Spinal cord (tissue), 10 donors: ENCODE results near the gene CPHXL. TPM values are rescaled to one million over a fixed set of nuclear protein-coding genes. Genes with fewer than 3 reads are reported as not detected.

Experiments used
- DNase-seq, 6 donors: peaks; one replicate each; pipeline versions ENCODE4 v3.0.0 to v3.0.0-alpha.2; 2013 to 2015; ENCODE audit warnings: low spot score in 6 of 6, low read depth in 4 of 6
- H3K27ac ChIP-seq: one replicate; pipeline ENCODE4 v1.5.1; 2013; ENCODE audit warnings: low read depth, low read length, control low read depth
- H3K27me3 ChIP-seq: one replicate; pipeline ENCODE4 v1.6.1; 2013; ENCODE audit warnings: low read length; ENCODE audit not compliant: control insufficient read depth, insufficient read depth
- H3K36me3 ChIP-seq: one replicate; pipeline ENCODE4 v1.6.1; 2013; ENCODE audit warnings: low read length; ENCODE audit not compliant: control insufficient read depth, insufficient read depth
- H3K4me1 ChIP-seq: one replicate; pipeline ENCODE4 v1.6.1; 2013; ENCODE audit warnings: low read length; ENCODE audit not compliant: control insufficient read depth, insufficient read depth
- H3K4me3 ChIP-seq: one replicate; pipeline ENCODE4 v1.5.1; 2013; ENCODE audit warnings: low read depth, low read length, control low read depth
- H3K9me3 ChIP-seq: one replicate; pipeline ENCODE4 v1.6.1; 2013; ENCODE audit warnings: low read length; ENCODE audit not compliant: control insufficient read depth, insufficient read depth
- WGBS: methylation state at CpG from one replicate; pipeline ENCODE4 v1.1.5; 2013; ENCODE audit warnings: missing lambda C conversion rate; ENCODE audit not compliant: insufficient coverage; 5-methylcytosine and 5-hydroxymethylcytosine counted together
- long read RNA-seq, 4 donors: transcript quantifications; one replicate each; lab custom pipeline, GENCODE V29; 2026
- polyA plus RNA-seq, 2 donors: library from polyadenylated mRNA; unstranded; fragments of 120-200 nt; gene quantifications; one replicate each; pipeline ENCODE4 v1.2.1, GENCODE V29; 2013; ENCODE audit not compliant: insufficient read length in 2 of 2
- total RNA-seq, 2 donors: library from RNA; depleted of rRNA in 1 of 2; stranded (reverse); fragments of 120-200 nt in 1 of 2; fragments of >200 nt in 1 of 2; gene quantifications; one replicate each; pipeline versions ENCODE4 v1.2.3 to v1.2.4, GENCODE V29; 2013 to 2014
- donor health status: healthy.

Gene CPHXL
- total RNA-seq (not detected), polyA plus RNA-seq (not detected)
- long read RNA-seq, donor 1, result 0 reads
- long read RNA-seq, donor 2, result 0 reads
- long read RNA-seq, donor 3, result 0 reads
- long read RNA-seq, donor 4, result 0 reads

DNA sequence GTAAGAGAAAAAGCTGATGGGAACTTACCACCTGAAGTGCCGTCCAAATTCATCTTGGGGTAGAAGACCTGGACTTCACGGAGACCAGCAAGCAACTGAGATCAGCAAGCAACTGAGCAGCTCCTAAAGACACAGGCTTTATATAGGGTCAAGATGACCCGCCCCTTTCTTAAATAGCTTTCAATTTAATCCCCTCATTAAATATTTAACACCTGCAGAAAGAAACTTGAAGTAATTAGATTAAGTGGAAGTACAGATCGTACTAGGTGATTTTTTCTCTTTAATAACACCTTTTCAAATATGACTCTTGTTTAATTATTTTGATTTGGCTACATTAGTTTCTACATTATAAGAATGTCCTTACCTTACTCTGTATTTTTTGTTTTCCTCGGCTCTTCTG, at the start of gene CPHXL:
Gene CPHXL (minus strand): TSS at position 101 of the 400 bp plus-strand sequence. CDS start 48 bp downstream, at position 53.
- 94% methylated on average over 2 of the region's 5 CpGs for WGBS
- H3K27me3 ChIP-seq, result no peaks in the 10 kb centered on the region
- H3K27ac ChIP-seq, result no peak within 1 kb of the TSS
- H3K9me3 ChIP-seq, result no peaks in the 10 kb centered on the region
- no peak for DNase-seq
- H3K4me1 ChIP-seq, result no peaks in the 10 kb centered on the region
- H3K36me3 ChIP-seq, result no peaks in the 10 kb centered on the region
- H3K4me3 ChIP-seq, result no peak within 1 kb of the TSS

- H3K9me3 ChIP-seq, result peaks cover 3% of the 10 kb centered on the region
- H3K4me1 ChIP-seq, result no peaks in the 10 kb centered on the region
- H3K27me3 ChIP-seq, result no peaks in the 10 kb centered on the region
- no peak overlapping the region for H3K4me3 ChIP-seq
- WGBS, result no CpG with 5 or more reads among the region's 1 CpG
- DNase-seq, result no peak
- H3K27ac ChIP-seq, result no peak overlapping the region
- H3K36me3 ChIP-seq, result no peaks in the 10 kb centered on the region
Observed at GRCh38 chr16:75774197-75774596, 47.9 kb upstream of the CPHXL start.

GRCh38 chr16:75770051-75770450, 43.8 kb upstream of the CPHXL start:
- DNase-seq, result no peak
- no peaks in the 10 kb centered on the region for H3K27me3 ChIP-seq
- no peak overlapping the region for H3K4me3 ChIP-seq
- peaks cover 3% of the 10 kb centered on the region for H3K9me3 ChIP-seq
- H3K36me3 ChIP-seq, result no peaks in the 10 kb centered on the region
- no peak overlapping the region for H3K27ac ChIP-seq
- no peaks in the 10 kb centered on the region for H3K4me1 ChIP-seq

- 0% methylated on average over 1 of the region's 7 CpGs for WGBS
Observed at GRCh38 chr16:75764154-75764768, 38.0 kb upstream of the CPHXL start.

DNA sequence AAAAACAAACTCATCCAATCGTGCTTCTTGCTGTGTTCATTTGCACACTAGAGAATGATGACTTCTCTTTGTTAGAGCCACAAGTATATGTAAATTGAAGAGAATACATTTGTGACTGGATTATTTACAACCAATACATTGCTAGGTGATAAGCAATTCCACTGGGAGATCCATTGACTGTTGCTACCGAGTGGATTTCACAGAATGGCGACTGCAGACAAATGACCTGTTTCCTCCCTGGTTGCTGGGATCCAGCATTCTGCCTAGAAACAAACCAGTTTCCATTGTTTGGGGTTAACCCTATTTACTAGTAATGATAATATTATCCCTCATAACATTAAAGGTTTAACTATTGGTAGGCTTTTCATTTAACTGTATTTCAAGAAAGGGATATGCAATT, 36.9 kb upstream of the CPHXL start:
- Histone ChIP-seq H3K36me3 (no peaks in the 10 kb centered on the region), H3K4me3 (no peak overlapping the region), H3K27me3 (no peaks in the 10 kb centered on the region), H3K27ac (no peak overlapping the region), H3K4me1 (peaks cover 2% of the 10 kb centered on the region), H3K9me3 (no peaks in the 10 kb centered on the region)
- no CpG with 5 or more reads among the region's 3 CpGs for WGBS
- DNase-seq, result peak in 2 of 6 donors; percentile 21 to 62

More at GRCh38 chr16:75764154-75764768, 38.0 kb upstream of the CPHXL start:
- Histone ChIP-seq H3K27me3 (no peaks in the 10 kb centered on the region), H3K27ac (no peak overlapping the region), H3K36me3 (no peaks in the 10 kb centered on the region), H3K4me3 (no peak overlapping the region), H3K4me1 (peaks cover 2% of the 10 kb centered on the region), H3K9me3 (no peaks in the 10 kb centered on the region)
- DNase-seq, result peak; percentile 17 to 93 (median 57)

GRCh38 chr16:75762746-75763145, 36.5 kb upstream of the CPHXL start:
- no CpG with 5 or more reads among the region's 2 CpGs for WGBS
- Histone ChIP-seq H3K27me3 (no peaks in the 10 kb centered on the region), H3K4me3 (no peak overlapping the region), H3K4me1 (peaks cover 2% of the 10 kb centered on the region), H3K9me3 (no peaks in the 10 kb centered on the region), H3K36me3 (no peaks in the 10 kb centered on the region), H3K27ac (no peak overlapping the region)
- DNase-seq, result no peak

DNA sequence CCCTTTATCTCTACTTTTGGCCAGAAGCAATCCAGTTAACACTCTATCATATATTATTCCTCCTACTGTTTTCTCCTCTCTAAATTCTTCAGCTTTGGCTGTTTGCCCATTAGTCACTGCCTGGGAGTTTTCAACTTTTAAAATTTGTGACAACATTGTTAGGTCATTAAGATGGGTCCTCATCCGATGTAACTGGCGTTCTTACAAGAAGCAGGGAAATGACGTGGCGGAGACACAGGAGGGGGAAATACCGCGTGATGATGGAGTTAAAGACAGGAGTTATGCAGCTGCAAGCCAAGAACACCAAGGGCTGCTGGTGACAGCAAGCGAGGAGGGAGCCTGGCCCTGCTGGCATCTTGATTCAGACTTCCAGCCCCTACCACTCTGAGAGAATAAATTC, 34.8 kb upstream of the CPHXL start:
- Histone ChIP-seq H3K27ac (no peak overlapping the region), H3K4me1 (peaks cover 2% of the 10 kb centered on the region), H3K4me3 (no peak overlapping the region), H3K27me3 (no peaks in the 10 kb centered on the region), H3K9me3 (no peaks in the 10 kb centered on the region), H3K36me3 (no peaks in the 10 kb centered on the region)
- WGBS, result 67% methylated on average over 7 of the region's 7 CpGs
- DNase-seq, result no peak

DNA sequence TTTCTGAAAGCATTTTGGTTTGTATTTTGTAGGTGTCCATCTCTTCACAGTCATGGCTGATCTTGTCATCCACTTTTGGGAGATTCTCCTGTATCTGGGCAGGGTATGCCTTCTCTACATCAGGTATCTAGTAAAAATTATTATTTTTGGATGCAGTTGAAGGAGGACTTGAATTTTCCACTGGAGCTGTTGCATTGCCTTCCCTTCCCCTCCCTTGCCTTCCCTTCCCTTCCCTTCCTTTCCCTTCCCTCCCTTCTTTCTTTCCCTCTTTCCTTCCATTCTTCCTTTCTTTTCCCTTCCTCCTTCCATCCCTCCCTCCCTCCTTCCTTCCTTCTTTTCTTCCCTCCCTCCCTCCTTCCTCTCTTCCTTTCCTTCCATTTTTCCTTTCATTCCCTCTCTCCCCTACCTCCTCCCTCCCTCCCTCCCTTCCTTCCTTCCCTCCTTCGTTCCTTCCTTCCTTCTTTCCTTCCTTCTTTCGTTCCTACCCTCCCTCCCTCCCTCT, 33.8 kb upstream of the CPHXL start:
- no peaks in the 10 kb centered on the region for H3K27me3 ChIP-seq
- H3K4me3 ChIP-seq, result no peak overlapping the region
- no peaks in the 10 kb centered on the region for H3K9me3 ChIP-seq
- no CpG with 5 or more reads among the region's 2 CpGs for WGBS
- DNase-seq, result no peak
- H3K4me1 ChIP-seq, result peaks cover 2% of the 10 kb centered on the region
- H3K36me3 ChIP-seq, result no peaks in the 10 kb centered on the region
- H3K27ac ChIP-seq, result no peak overlapping the region

GRCh38 chr16:75758215-75758614, 31.9 kb upstream of the CPHXL start:
- no peak overlapping the region for H3K4me3 ChIP-seq
- WGBS, result 58% methylated on average over 1 of the region's 1 CpG
- DNase-seq, result no peak
- H3K36me3 ChIP-seq, result no peaks in the 10 kb centered on the region
- no peak overlapping the region for H3K27ac ChIP-seq
- no peaks in the 10 kb centered on the region for H3K9me3 ChIP-seq
- no peaks in the 10 kb centered on the region for H3K27me3 ChIP-seq
- H3K4me1 ChIP-seq, result no peaks in the 10 kb centered on the region

DNA sequence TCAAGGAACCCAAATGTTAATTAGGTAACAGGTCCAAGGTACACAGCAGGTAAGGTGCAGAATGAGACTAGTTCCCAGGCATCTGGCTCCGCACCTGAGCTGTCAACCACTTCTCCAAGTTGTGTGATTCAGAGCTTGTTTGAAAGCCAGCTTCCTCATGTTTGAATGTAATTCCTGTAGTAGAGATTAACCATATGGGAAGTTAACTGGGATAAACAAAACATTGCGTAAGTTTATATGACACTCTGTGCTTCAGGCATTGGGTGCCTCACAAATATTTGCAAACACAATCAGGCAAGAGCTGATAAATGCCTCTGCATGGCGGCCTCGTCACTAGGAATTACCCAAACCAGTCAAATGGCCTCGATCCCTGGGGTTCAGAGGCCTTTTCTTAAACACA, 27.9 kb upstream of the CPHXL start:
- Histone ChIP-seq H3K27me3 (no peaks in the 10 kb centered on the region), H3K9me3 (no peaks in the 10 kb centered on the region), H3K4me3 (no peak overlapping the region), H3K36me3 (no peaks in the 10 kb centered on the region), H3K4me1 (no peaks in the 10 kb centered on the region), H3K27ac (no peak overlapping the region)
- WGBS, result 89% methylated on average over 4 of the region's 5 CpGs
- no peak for DNase-seq
